Duodenal mucosa (tissue), 2 donors: ENCODE results near the gene CFAP410.
"Not testable (repeated sequence)": the region's sequence is repeated elsewhere in the genome, so short reads cannot be mapped to it uniquely, and the experiment has no call there.

Experiments used
- H3K27ac ChIP-seq: one replicate; pipeline ENCODE4 v1.7.0; 2013; ENCODE audit warnings: low read depth, low read length
- H3K27me3 ChIP-seq, 2 donors: one replicate each; pipeline ENCODE4 v1.7.0; 2013; ENCODE audit warnings: low read length in 2 of 2, control low read depth in 1 of 2; ENCODE audit not compliant: insufficient read depth in 2 of 2, control insufficient read depth in 1 of 2
- H3K36me3 ChIP-seq, 2 donors: one replicate each; pipeline ENCODE4 v1.7.0; 2013; ENCODE audit warnings: low read length in 2 of 2, control low read depth in 1 of 2; ENCODE audit not compliant: insufficient read depth in 2 of 2, control insufficient read depth in 1 of 2
- H3K4me1 ChIP-seq, 2 donors: one replicate each; pipeline ENCODE4 v1.7.0; 2013; ENCODE audit warnings: low read length in 2 of 2, control low read depth in 1 of 2; ENCODE audit not compliant: insufficient read depth in 2 of 2, control insufficient read depth in 1 of 2
- H3K4me3 ChIP-seq, 2 donors: one replicate each; pipeline ENCODE4 v1.7.0; 2013; ENCODE audit warnings: low read length in 2 of 2, low read depth in 1 of 2
- H3K9ac ChIP-seq, 2 donors: one replicate each; pipeline ENCODE4 v1.7.0; 2013; ENCODE audit warnings: low read length in 2 of 2, low read depth in 1 of 2
- H3K9me3 ChIP-seq, 2 donors: one replicate each; pipeline ENCODE4 v1.7.0; 2013; ENCODE audit warnings: low read length in 2 of 2, control low read depth in 1 of 2; ENCODE audit not compliant: control insufficient read depth in 1 of 2

Gene CFAP410

GRCh38 chr21:44305691-44306090 is 33.5 kb downstream of the CFAP410 start:
- no peak overlapping the region for H3K9ac ChIP-seq
- peak overlapping the region; percentile 0 for H3K27ac ChIP-seq
- H3K27me3 ChIP-seq, result no peaks in the 10 kb centered on the region
- H3K4me3 ChIP-seq, result no peak overlapping the region
- peaks cover 12 to 41% of the 10 kb centered on the region in 2 donors for H3K36me3 ChIP-seq
- H3K4me1 ChIP-seq, result peaks cover 41 to 51% of the 10 kb centered on the region in 2 donors
- no peaks in the 10 kb centered on the region for H3K9me3 ChIP-seq

- Histone ChIP-seq H3K27ac (peak overlapping the region; percentile 23), H3K9me3 (no peaks in the 10 kb centered on the region), H3K27me3 (no peaks in the 10 kb centered on the region), H3K4me1 (peaks cover 41 to 52% of the 10 kb centered on the region in 2 donors), H3K4me3 (peak overlapping the region in 1 of 2 donors; percentile 32), H3K9ac (no peak overlapping the region), H3K36me3 (peaks cover 10 to 33% of the 10 kb centered on the region in 2 donors)
Observed at GRCh38 chr21:44304877-44305293, 34.3 kb downstream of the CFAP410 start.

DNA sequence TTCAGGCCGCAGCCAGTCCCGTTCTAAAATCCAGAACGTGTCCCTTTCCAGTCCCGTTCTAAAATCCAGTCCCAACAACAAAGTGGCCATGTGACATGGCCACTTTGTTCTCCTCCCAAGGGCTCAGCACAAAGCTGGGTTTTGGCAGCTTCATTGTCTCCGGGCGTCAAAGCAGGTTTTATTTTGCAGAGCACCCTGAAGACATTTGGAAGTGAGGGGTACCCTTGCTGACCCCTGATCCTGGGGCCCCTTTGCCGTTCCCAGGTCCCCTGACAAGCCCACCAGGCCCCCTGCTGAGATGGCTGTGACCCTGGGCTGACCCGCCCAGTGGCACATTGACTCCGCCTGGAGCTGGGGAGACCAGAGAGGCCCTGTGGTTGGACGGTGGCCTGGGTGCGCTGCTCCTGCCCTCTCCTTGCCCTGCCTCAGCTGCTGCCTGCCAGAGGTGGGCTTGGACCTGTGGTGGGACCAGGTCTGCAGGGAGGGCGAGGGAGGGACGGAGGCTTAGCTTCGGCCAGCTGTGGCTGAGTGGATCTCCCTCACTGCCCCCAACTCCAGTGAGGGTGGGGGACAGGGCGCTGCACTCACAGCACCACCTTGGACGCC is 35.1 kb downstream of the CFAP410 start:
- Histone ChIP-seq H3K27me3 (no peaks in the 10 kb centered on the region), H3K9ac (peak overlapping the region; percentile 53 to 66), H3K36me3 (peaks cover 10 to 28% of the 10 kb centered on the region in 2 donors), H3K9me3 (no peaks in the 10 kb centered on the region), H3K4me3 (peak overlapping the region; percentile 16 to 32), H3K27ac (peak overlapping the region; percentile 84), H3K4me1 (peaks cover 45 to 54% of the 10 kb centered on the region in 2 donors)

GRCh38 chr21:44303490-44303981 is 35.7 kb downstream of the CFAP410 start:
- H3K4me3 ChIP-seq, result peak overlapping the region; percentile 21 to 32

GRCh38 chr21:44302573-44303401 is 36.4 kb downstream of the CFAP410 start:
- H3K27ac ChIP-seq, result peak overlapping the region; percentile 81
- H3K9ac ChIP-seq, result peak overlapping the region; percentile 33 to 74
- H3K9me3 ChIP-seq, H3K27me3 ChIP-seq: not testable (repeated sequence)
- H3K36me3 ChIP-seq, result peaks cover 8 to 17% of the 10 kb centered on the region in 2 donors
- peaks cover 47 to 62% of the 10 kb centered on the region in 2 donors for H3K4me1 ChIP-seq
- peak overlapping the region; percentile 87 to 93 for H3K4me3 ChIP-seq

More at GRCh38 chr21:44303490-44303981, 35.7 kb downstream of the CFAP410 start:
- Histone ChIP-seq H3K9ac (peak overlapping the region; percentile 53 to 66), H3K27me3 (no peaks in the 10 kb centered on the region), H3K9me3 (no peaks in the 10 kb centered on the region), H3K4me1 (peaks cover 46 to 56% of the 10 kb centered on the region in 2 donors), H3K36me3 (peaks cover 10 to 23% of the 10 kb centered on the region in 2 donors), H3K27ac (peak overlapping the region; percentile 84)

GRCh38 chr21:44301961-44302406 is 37.2 kb downstream of the CFAP410 start:
- peak overlapping the region; percentile 87 to 93 for H3K4me3 ChIP-seq
- H3K27ac ChIP-seq, result peak overlapping the region; percentile 81

DNA sequence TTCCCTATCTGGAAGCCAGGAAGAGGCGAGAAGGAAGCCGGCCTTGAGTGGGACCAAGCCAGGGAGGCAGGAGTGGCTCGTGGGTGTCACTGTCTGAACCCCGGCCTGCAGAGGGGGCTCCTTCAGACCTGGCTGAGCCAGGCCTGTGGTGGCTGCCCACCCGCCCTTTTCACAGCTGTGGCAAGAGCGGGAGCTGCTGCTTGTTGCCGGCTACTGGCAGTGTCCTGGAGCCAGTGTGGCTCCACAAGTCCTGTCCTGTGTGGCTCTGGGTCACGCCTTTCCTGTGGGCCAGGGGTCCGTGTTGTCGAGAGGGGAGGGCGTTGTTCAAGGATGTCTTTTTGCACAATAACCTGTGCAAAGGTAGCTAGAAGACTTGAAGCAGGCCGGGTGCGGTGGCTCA is 38.0 kb downstream of the CFAP410 start:
- Histone ChIP-seq H3K4me3 (peak overlapping the region; percentile 87 to 93), H3K9ac (peak overlapping the region; percentile 77 to 81), H3K36me3 (peaks cover 0 to 3% of the 10 kb centered on the region in 2 donors), H3K27ac (peak overlapping the region; percentile 82), H3K9me3 (no peaks in the 10 kb centered on the region), H3K4me1 (peaks cover 52 to 69% of the 10 kb centered on the region in 2 donors), H3K27me3 (no peaks in the 10 kb centered on the region)

More at GRCh38 chr21:44301961-44302406, 37.2 kb downstream of the CFAP410 start:
- H3K4me1 ChIP-seq, result peaks cover 52 to 69% of the 10 kb centered on the region in 2 donors
- H3K27me3 ChIP-seq, result no peaks in the 10 kb centered on the region
- H3K9me3 ChIP-seq, result no peaks in the 10 kb centered on the region
- H3K36me3 ChIP-seq, result peaks cover 5 to 9% of the 10 kb centered on the region in 2 donors
- peak overlapping the region; percentile 33 to 74 for H3K9ac ChIP-seq

DNA sequence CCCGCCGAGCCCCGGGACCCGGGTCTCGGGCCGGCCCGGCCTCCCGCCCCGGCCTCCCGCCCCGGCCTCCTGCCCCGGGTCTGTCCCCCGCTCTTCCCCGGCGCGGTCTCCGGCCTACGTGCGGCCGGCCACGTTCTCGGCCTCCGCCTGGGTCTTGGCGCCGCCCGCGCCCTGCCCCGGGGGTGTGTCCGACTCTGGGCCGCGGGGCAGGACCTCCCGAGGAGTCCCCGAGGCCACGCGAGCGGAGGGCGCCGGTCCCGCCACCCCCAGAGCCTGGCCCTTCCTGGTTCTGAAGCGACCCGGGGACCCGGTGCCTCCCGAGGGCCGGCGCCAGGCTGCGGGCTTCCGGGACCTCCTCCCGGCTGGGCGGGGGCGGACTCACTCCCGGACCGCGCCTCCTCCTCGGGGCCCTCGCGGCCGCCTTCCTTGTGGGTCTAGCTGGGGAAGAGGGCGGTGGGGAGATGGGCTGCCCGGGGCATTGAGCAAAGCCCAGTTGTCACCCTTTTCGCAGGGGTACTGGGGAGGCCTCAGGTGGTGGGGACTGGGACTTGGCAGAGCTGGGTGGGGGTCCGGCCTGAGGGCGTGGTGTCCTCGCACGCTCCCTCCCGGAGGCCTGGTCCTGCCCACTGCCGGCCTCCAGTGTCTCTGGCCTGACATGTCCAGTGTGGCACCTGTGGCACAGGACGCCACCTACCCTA is 38.8 kb downstream of the CFAP410 start:
- Histone ChIP-seq H3K27me3 (no peaks in the 10 kb centered on the region), H3K4me3 (peak overlapping the region; percentile 87 to 93), H3K9me3 (no peaks in the 10 kb centered on the region), H3K27ac (peak overlapping the region; percentile 82), H3K4me1 (peaks cover 51 to 65% of the 10 kb centered on the region in 2 donors), H3K36me3 (no peaks in the 10 kb centered on the region), H3K9ac (peak overlapping the region; percentile 77 to 81)

- Histone ChIP-seq H3K9me3 (no peaks in the 10 kb centered on the region), H3K36me3 (no peaks in the 10 kb centered on the region), H3K27me3 (no peaks in the 10 kb centered on the region), H3K4me3 (peak within 1 kb of the TSS; percentile 87 to 93), H3K4me1 (peaks cover 44 to 58% of the 10 kb centered on the region in 2 donors), H3K27ac (peak within 1 kb of the TSS; percentile 82), H3K9ac (peak within 1 kb of the TSS; percentile 77 to 81)
Observed at GRCh38 chr21:44299458-44300261, 39.5 kb downstream of the CFAP410 start, which contains the start of gene PFKL. Gene PFKL, plus strand, starts transcription at chr21:44300053. Its CDS starts 53 bp downstream, at chr21:44300106.
